Loucy (cell line): ENCODE data around the gene CLDN2.
"Not testable (repeated sequence)": the region's sequence is repeated elsewhere in the genome, so short reads cannot be mapped to it uniquely, and the experiment has no call there.

Experiments used
- H2AFZ ChIP-seq: fragments of 200-600 bp; sonication (generic); 2 replicates; pipeline ENCODE4 v1.6.0; 2016; ENCODE audit warnings: antibody characterized with exemption, mild to moderate bottlenecking, low read length, moderate library complexity
- H3F3A ChIP-seq: fragments of 200-600 bp; 2 replicates; pipeline ENCODE4 v1.6.0; 2016; ENCODE audit warnings: antibody characterized with exemption, low read depth, mild to moderate bottlenecking
- H3K27me3 ChIP-seq: fragments of 200-600 bp; sonication (generic); 2 replicates; pipeline ENCODE4 v1.6.1; 2014; ENCODE audit warnings: low read length, mild to moderate bottlenecking; ENCODE audit not compliant: insufficient read depth, poor library complexity, severe bottlenecking
- H3K36me3 ChIP-seq: fragments of 200-600 bp; sonication (generic); 2 replicates; pipeline ENCODE4 v1.6.1; 2016; ENCODE audit warnings: low read length; ENCODE audit not compliant: insufficient read depth
- H3K4me1 ChIP-seq: fragments of 200-600 bp; sonication (generic); 2 replicates; pipeline ENCODE4 v1.5.1; 2014; ENCODE audit warnings: low read length, mild to moderate bottlenecking; ENCODE audit not compliant: insufficient read depth, poor library complexity, severe bottlenecking
- H3K4me2 ChIP-seq: fragments of 200-600 bp; sonication (generic); 2 replicates; pipeline ENCODE4 v1.6.0; 2014; ENCODE audit warnings: antibody characterized with exemption, low read length, low read depth, mild to moderate bottlenecking; ENCODE audit not compliant: poor library complexity, severe bottlenecking
- H3K4me3 ChIP-seq: fragments of 200-600 bp; sonication (generic); 2 replicates; pipeline ENCODE4 v1.5.1; 2014; ENCODE audit warnings: low read length, mild to moderate bottlenecking, mixed read lengths; ENCODE audit not compliant: poor library complexity, severe bottlenecking
- H3K79me2 ChIP-seq: fragments of 200-600 bp; sonication (generic); 2 replicates; pipeline ENCODE4 v1.6.1; 2014; ENCODE audit warnings: low read length; ENCODE audit not compliant: insufficient read depth
- H3K9ac ChIP-seq: fragments of 200-600 bp; sonication (generic); 2 replicates; pipeline ENCODE4 v1.6.0; 2014; ENCODE audit warnings: mild to moderate bottlenecking, low read depth, low read length, moderate library complexity; ENCODE audit not compliant: poor library complexity, severe bottlenecking
- H3K9me2 ChIP-seq: fragments of 200-600 bp; sonication (generic); replicated peaks from 2 replicates; pipeline ENCODE4 v1.6.1; 2016; ENCODE audit warnings: low read depth, low read length, mixed read lengths
- H3K9me3 ChIP-seq: fragments of 200-600 bp; sonication (generic); 2 replicates; pipeline ENCODE4 v1.6.1; 2014; ENCODE audit warnings: mild to moderate bottlenecking, antibody characterized with exemption, low read length, low read depth; ENCODE audit not compliant: insufficient read depth
- H4K20me1 ChIP-seq: fragments of 200-600 bp; sonication (generic); 2 replicates; pipeline ENCODE4 v1.6.0; 2014; ENCODE audit warnings: antibody characterized with exemption, low read length, mild to moderate bottlenecking; ENCODE audit not compliant: insufficient read depth, poor library complexity, severe bottlenecking
- EZH2phosphoT487 ChIP-seq: fragments of 200-600 bp; IDR thresholded peaks from 2 replicates; pipeline ENCODE4 v1.6.1; 2018; ENCODE audit warnings: antibody characterized with exemption, mild to moderate bottlenecking, moderate library complexity, borderline replicate concordance
- TF ChIP-seq, protein P1 (sequence below): fragments of 200-600 bp; sonication (generic); conservative IDR thresholded peaks from 2 replicates; pipeline ENCODE4 v1.5.1; 2014; ENCODE audit warnings: mild to moderate bottlenecking, antibody characterized with exemption, low read length

The CLDN2 gene

GRCh38 chrX:106959901-106960300, 39.7 kb downstream of the CLDN2 start:
- no peaks in the 10 kb centered on the region for H3F3A ChIP-seq
- H3K36me3 ChIP-seq = peaks cover 6% of the 10 kb centered on the region; the same call in 1 of the 2 replicates
- H3K9ac ChIP-seq = no peak overlapping the region
- H2AFZ ChIP-seq = no peak overlapping the region
- H3K9me3 ChIP-seq = no peaks in the 10 kb centered on the region
- H3K4me2 ChIP-seq = no peak overlapping the region
- H4K20me1 ChIP-seq = no peaks in the 10 kb centered on the region
- no peaks in the 10 kb centered on the region for H3K27me3 ChIP-seq
- no peak overlapping the region for H3K4me3 ChIP-seq
- no peaks in the 10 kb centered on the region for H3K9me2 ChIP-seq
- no peaks in the 10 kb centered on the region for H3K79me2 ChIP-seq
- H3K4me1 ChIP-seq = no peaks in the 10 kb centered on the region
- TF ChIP-seq EZH2phosphoT487 = no peak
- TF ChIP-seq, protein P1, sequence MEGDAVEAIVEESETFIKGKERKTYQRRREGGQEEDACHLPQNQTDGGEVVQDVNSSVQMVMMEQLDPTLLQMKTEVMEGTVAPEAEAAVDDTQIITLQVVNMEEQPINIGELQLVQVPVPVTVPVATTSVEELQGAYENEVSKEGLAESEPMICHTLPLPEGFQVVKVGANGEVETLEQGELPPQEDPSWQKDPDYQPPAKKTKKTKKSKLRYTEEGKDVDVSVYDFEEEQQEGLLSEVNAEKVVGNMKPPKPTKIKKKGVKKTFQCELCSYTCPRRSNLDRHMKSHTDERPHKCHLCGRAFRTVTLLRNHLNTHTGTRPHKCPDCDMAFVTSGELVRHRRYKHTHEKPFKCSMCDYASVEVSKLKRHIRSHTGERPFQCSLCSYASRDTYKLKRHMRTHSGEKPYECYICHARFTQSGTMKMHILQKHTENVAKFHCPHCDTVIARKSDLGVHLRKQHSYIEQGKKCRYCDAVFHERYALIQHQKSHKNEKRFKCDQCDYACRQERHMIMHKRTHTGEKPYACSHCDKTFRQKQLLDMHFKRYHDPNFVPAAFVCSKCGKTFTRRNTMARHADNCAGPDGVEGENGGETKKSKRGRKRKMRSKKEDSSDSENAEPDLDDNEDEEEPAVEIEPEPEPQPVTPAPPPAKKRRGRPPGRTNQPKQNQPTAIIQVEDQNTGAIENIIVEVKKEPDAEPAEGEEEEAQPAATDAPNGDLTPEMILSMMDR = peak; percentile 33; the same call in 1 of the 2 replicates

DNA sequence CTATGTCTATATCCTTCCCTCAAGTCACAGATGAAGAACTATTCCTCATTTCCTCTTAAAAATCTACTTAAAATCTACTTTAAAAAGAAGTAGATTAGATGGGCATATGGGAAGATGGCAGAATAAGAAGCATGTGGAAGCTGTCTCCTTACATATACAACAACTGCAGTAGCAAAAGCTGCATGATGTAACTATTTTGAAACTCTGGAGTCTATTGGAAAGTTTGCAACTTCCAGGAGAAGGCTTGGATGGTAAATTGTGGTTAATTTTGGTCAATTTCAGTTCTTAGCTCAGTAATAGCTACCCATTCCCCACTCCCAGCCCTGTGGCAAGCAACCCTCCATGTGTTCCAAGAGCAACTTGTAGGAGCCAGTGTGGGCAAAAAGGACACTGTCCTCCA, 42.9 kb downstream of the CLDN2 start:
- no peak overlapping the region for H3K4me3 ChIP-seq
- H3K36me3 ChIP-seq = peaks cover 6% of the 10 kb centered on the region; the same call in 1 of the 2 replicates
- no peak overlapping the region for H3K4me2 ChIP-seq
- no peaks in the 10 kb centered on the region for H3K9me2 ChIP-seq
- H4K20me1 ChIP-seq = no peaks in the 10 kb centered on the region
- H2AFZ ChIP-seq = no peak overlapping the region
- H3K4me1 ChIP-seq = no peaks in the 10 kb centered on the region
- no peaks in the 10 kb centered on the region for H3K9me3 ChIP-seq
- H3K9ac ChIP-seq = no peak overlapping the region
- no peaks in the 10 kb centered on the region for H3K79me2 ChIP-seq
- no peaks in the 10 kb centered on the region for H3K27me3 ChIP-seq
- H3F3A ChIP-seq = no peaks in the 10 kb centered on the region
- TF ChIP-seq, protein P1 = no peak
- TF ChIP-seq EZH2phosphoT487 = no peak

DNA sequence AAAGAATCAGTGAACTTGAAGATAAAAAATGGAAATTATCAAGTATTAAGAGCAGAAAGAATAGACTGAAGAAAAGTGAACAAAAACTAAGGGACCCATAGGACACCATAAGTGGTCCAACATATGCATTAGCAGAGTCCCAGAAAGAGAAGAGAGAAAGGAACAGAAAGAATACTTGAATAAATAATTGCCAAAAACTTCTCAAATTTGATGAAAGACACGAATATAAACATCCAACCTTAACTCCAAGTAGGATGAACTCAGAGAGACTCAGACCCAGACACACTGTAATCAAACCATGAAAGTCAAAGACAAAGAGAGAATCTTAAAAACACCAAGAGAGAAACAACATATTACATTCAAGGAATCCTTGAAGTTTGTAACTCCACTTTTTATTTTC, 44.1 kb downstream of the CLDN2 start:
- TF ChIP-seq EZH2phosphoT487 = no peak
- TF ChIP-seq, protein P1 = no peak
- Histone ChIP-seq H3K36me3 (peaks cover 6% of the 10 kb centered on the region; the same call in 1 of the 2 replicates), H3K9me2 (no peaks in the 10 kb centered on the region), H3K79me2 (no peaks in the 10 kb centered on the region), H3K4me1 (no peaks in the 10 kb centered on the region), H3K27me3 (no peaks in the 10 kb centered on the region), H3K9ac (no peak overlapping the region), H3K9me3 (no peaks in the 10 kb centered on the region), H3K4me2 (no peak overlapping the region), H2AFZ (no peak overlapping the region), H3F3A (no peaks in the 10 kb centered on the region), H3K4me3 (no peak overlapping the region), H4K20me1 (no peaks in the 10 kb centered on the region)

DNA sequence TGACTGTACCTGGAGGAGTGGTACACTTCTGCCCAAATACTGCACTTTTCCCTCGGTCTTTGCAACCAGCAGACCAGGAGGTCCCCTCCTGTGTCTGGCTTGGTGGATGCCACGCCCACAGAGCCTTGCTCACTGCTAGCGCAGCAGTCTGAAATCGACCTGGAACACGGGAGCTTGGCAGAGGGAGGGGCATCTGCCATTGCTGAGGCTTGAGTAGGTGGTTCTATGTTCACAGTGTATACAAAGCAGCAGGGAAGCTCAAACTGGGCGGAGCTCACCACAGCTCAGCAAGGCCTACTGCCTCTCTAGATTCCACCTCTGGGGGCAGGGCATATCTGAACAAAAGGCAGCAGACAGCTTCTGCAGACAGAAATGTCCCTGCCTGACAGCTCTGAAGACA, 46.3 kb downstream of the CLDN2 start:
- H2AFZ ChIP-seq, H3K27me3 ChIP-seq, H3K79me2 ChIP-seq, H3K4me1 ChIP-seq, H3K9me2 ChIP-seq, H4K20me1 ChIP-seq, H3K4me3 ChIP-seq, H3F3A ChIP-seq, H3K4me2 ChIP-seq, H3K9me3 ChIP-seq, H3K9ac ChIP-seq, H3K36me3 ChIP-seq: not testable (repeated sequence)
